Measurements from ENCODE around the gene ADAMTS16.

GRCh38 chr5:5270161-5270560 is 130.0 kb downstream of the ADAMTS16 start:
- TF ChIP-seq CTCF (conservative IDR thresholded peaks at IDR 0.05 in 1 of 2, IDR thresholded peaks at IDR 0.05 in 1 of 2; ENCODE audit: extremely low read depth in 1 of 2, insufficient read depth in 1 of 2, low read depth in 1 of 2, low read length in 2 of 2) (no peak), EZH2 (IDR thresholded peaks at IDR 0.05; ENCODE audit: borderline replicate concordance, low read length) (no peak)

All from mammary epithelial cell (primary cell).